Measurements from ENCODE around the gene TSSC4.

TSSC4 gene

GRCh38 chr11:2420502-2421225 lies 20.1 kb downstream of the TSSC4 start:
- DNase-seq: peak; percentile 83

GRCh38 chr11:2421226-2421994 lies 20.9 kb downstream of the TSSC4 start:
- DNase-seq: no peak

DNA sequence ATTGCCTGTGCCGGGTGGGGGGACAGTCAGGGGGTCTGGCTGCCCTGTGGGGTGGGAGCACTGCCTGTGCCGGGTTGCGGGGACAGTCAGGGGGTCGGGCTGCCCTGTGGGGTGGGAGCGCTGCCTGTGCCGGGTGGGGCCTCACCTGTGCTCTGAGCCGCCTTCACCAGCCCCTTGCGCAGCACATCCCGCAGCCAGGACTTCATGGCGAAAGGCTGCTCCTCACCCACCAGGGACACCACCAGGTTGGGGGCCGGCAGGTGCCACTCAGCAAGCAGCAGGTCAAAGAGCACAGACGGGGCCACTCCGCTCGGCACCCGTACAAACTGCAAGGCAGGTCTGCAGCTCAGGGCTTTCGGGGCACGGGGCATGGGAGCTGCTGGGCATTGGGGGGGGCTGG lies 21.4 kb downstream of the TSSC4 start:
- DNase-seq: no peak

DNA sequence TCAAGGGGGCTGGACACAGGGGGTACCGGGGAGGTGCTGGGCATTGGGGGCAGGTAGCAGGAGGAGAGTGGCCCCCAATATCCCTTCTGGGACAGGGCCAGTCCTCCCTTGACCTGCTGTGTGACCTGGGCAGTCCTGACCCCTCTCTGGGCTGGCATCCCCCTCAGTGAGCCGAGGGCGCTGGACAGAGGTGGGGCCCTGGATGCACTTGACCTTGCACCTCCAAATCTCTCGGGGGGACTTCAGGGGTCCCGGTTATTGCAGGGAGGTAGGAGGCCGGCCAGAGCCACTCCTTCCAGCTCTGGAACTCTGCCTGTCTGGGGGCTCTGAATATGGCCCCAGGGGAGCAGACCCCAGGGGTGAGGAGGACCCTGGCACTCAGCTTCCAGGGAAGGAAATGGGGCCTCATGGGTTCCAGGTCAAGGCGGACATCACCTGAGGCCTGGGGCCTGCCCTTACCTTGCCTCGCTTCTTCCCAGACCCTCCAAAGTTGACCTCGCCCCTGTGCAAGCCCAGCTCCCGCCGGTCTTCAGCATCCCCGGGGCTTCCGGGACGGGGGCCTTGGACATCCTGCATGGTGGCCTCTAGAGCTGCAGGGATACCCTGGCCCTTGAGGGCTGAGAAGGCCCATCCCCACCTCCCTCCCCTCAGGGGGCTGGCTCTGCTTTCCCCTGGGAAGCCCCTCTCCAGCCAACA lies 22.1 kb downstream of the TSSC4 start:
- DNase-seq: no peak

GRCh38 chr11:2423157-2424025 lies 22.8 kb downstream of the TSSC4 start:
- DNase-seq: no peak

DNA sequence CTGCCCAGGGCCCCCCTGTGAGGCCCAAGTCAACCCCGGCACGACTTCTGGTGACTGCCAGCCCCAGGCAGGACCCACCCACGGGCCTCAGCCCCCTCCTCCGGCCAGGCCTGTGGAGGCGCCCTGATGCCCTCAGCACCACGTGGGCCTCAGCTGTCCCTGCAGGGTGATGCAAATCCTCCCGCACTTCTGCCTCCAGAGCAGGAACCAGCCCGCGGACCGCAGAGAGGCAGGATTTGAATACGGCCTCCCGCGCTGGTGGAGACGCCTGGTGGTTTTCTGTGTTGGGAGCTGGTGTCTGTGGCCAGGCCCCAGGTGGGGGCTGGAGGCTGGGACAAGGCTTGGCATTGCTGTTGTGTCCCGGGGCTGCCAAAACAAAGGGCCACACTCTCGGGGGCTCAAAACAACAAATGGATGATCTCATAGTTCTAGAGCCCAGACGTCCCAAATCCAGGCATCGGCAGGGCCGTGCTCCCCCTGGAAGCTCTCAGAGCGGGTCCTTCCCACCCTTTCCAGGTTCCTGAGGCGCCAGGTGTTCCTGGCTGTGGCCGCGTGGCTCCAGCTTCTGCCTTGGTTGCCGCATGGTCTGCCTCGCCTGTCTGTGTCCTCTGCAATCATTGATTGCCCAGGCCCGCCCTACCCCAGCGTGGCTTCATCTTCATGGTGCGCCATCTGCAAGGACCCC lies 24.4 kb downstream of the TSSC4 start:
- DNase-seq: no peak

GRCh38 chr11:2425506-2425905 lies 25.0 kb downstream of the TSSC4 start:
- DNase-seq: no peak

DNA sequence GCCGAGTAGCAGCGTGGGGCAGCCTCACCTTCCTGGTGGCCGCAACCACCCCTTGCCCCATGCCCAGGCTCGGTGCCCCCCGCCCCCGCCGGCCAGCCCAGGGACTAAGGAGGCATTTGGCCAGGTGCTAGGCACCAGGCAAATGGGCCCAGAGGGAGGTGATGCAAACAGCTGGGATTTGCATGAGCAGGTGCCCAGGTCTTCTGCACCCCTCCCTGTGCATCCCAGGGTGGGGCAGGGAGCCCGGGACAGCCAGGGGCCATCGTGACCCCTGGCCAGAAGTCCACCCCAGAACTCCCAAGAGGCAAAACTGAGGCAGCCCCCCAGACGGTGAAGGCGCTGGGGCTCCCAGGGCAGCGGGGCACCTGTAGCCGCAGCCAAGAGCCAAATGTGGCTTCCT lies 25.7 kb downstream of the TSSC4 start:
- DNase-seq: no peak

DNA sequence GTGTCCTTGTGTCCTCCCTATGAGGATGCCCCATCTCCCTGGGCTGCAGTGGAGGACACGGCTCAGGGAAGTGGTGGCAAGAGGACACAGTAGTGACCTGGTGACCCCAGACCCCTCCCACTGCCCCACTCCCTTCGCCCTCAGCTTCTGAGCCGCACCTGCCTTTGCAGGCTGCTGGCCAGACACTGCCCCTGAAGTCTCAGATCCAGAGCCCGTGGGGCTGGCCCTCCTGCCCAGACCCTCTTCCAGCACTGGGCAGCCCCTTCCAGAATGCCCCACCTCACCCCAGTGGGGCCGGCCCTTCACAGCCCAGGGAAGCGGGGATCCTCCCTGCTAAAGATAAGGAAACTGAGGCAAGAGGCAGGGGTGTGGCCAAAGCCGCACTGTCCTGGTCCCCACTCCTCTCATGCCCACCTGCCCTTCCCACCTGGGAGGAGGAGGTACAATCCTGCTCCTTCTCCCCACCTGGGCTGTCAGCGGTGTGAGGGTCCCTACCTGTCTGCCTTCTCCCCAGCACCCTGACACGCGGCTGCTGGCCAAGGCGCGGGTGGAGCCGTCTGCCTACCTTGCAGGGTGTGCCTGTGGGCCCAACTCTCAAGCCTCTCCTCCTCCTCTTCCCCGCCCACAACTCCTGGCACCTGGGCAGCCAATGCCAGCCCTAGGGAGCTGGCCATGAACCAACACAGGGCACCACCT lies 26.4 kb downstream of the TSSC4 start:
- DNase-seq: no peak

DNA sequence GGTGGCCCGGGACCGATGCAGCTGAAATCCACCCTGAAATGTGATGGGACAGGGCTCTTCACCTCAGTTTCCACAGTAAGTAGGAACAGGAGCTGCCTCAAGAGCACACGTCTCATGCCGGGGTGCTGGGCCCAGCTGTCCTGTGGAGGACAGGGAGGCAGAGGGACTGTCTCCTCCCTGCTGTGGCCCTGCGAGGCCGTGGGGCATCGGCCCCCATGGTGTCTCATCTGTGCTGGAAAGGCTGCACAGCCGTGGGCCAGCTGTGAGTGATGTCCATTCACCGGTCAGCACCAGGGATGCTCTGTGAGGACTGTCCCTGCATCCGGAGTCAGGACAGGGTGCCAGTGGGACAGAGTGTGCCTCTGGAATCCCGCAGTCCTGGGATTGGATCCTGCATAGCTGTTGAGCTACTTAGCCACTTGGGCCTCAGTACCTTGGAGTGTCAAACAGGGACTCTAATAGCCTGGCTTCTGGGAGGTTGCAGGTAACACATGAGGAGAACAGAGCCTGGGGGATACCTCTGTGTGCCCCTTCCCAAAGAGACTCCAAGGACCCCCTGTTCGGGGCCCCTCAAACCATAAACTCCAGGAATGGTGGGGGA lies 27.3 kb downstream of the TSSC4 start:
- DNase-seq: no peak

DNA sequence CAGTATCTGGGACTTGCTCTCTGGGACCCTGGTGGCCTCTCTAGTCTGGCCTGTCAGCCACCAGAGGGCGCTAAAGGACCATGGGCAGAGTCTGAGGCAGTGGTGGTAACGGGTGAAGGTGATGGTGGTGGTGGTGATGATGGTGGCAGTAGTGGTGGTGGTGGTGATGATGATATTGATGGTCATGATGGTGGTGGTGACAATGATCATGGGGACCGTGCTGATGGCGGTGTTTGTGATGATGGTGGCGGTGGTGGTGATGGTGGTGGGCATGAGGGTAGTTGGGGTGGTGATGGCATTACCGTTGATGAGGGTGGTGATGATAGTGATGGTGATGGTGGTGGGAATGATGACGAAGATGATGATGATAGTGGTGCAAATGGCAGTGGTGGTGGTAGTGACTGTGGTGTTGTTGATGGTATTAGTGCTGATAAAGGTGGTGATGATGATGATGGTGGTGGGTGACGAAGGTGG lies 27.8 kb downstream of the TSSC4 start:
- no peak for DNase-seq

DNA sequence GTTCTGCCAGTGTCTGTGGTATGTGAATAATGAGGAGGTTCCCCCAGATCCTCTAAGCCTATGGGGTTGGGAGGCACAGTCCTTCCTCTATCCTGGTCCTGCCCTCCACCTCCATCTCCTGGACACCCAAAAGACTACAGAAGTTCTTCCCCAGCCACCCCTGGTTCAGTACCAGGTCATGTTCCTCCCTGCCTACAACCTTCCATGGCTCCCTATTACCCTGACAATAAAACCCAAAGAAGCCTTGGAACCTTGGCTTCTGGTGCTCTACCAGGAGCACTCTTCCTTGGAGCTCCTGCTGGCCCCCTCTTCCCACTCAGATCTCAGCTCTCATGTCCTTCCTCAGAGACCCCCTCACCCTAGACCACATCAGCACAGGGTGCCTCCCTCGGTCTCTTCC lies 30.8 kb downstream of the TSSC4 start:
- peak; percentile 2 for DNase-seq

- peak; percentile 11 for DNase-seq
Observed at GRCh38 chr11:2432171-2432621, 31.6 kb downstream of the TSSC4 start.

DNA sequence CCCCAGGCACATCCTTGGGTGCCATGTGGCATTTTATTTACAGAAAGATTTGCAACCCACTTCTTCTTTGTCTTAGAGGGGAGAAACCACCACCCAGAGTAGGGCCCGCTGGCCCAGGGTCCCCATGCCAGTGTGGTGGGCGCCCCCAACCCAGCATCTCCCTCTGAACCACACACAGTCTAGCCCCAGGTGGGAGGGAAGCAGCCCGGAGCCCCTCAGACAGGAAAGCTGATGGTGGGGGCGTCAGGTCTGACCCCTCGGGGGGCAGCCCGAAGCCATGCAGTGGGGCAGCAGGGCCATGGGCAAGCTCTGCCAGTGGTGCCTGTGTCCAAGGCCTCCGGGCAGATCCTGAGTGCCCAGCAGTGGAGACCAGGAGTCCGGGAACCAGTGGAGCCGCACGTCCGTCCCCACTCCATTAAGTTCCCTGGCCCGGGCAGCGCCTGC lies 32.1 kb downstream of the TSSC4 start:
- DNase-seq: peak; percentile 6

DNA sequence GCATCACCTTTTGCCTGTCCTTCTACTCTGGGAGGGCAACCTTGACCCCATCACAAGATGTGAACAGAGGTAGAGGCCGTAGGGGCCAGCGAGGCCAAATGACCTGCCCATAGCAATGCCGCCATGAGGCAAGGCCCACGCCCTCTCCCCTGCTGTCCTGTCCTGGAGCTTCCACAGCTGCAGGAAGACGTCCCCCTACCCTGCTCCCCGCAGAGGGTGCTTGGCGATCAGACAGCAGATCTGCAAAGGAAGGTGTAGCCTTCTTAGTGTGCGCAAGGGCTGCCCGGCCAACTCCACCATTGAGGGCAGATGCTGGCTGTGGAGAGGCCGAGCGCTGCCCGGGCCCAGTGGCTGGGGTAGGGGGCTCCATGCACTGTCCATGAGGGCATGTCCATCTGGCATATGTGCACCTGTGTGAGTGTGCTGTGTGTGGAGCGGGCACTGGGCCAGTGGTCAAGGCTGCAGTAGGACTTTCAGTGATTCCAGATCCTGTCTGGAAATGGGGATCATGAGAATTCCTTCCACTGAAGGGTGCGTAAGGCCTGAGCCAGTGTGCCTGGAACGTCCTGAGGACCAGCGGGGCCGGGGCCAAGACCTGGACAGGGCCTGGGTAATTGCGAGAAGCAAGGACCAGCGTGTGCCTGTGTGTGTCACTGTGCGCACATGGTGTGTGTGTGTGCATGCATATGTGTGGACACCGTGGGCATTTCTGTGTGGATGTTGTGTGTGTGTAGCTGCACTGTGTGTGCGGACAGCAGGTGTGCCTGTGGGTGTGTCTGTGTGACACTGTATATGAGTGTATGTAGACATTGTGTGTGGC lies 32.8 kb downstream of the TSSC4 start:
- DNase-seq: no peak

DNA sequence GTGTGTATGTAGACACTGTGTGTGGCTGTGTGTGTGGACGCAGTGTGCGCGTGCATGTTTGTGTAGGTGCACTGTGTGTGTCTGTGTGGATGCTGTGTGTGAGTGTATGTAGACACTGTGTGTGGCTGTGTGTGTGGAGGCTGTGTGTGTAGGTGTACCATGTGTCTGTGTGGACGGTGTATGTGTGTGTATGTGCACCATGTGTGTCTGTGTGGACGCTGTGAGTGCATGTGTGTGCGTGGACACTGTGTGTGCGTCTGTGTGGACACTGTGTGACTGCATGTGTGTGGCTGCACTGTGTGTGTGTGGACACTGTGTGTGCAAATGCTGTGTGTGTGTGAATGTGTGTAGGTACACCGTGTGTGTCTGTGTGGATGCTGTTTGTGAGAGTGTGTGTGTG lies 33.5 kb downstream of the TSSC4 start:
- DNase-seq: peak; percentile 5

DNA sequence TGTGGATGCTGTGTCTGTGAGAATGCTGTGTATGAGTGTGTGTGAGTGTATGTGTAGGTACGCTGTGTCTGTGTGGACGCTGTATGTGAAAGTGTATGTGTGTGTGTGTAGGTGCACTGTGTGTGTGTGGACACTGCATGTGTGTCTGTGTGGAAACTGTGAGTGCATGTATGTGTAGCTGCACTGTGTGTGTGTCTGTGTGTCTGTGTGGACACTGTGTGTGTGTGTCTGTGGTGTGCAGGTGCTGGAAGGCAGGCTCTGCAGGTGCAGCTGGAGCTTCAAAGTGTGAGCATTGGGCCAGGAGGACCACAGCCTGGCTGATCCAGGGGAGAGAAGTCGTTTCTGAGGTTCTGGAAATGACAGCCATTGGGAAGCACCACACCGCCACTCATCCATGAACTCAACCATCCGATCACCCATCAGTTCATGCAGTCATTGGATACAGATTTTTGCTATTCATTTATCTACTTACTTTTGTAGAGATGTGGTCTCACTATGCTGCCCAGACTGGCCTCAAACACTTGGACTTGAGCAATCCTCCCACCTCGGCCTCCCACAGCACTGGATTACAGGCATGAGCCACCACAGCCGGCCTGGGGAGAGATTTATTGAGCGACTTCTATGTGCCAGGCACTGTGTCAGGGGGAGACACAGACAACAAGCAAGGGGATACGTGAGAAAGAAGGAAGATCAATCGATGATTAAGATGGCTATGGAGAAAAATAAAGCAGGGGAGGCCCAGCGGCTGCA lies 34.1 kb downstream of the TSSC4 start:
- no peak for DNase-seq

GRCh38 chr11:2435288-2436012 lies 34.9 kb downstream of the TSSC4 start:
- DNase-seq: peak; percentile 6
